ENCODE data around the gene DBX2. TPM values are rescaled to one million over a fixed set of nuclear protein-coding genes. Genes with fewer than 3 reads are reported as not detected.
A peak's percentile ranks its signal among the peaks of the same experiment; 100 is the strongest.
"Not testable (repeated sequence)": the region's sequence is repeated elsewhere in the genome, so short reads cannot be mapped to it uniquely, and the experiment has no call there.

The DBX2 gene
- total RNA-seq, result not detected

GRCh38 chr12:45050751-45051571 lies at the start of gene DBX2:
Gene DBX2 (minus strand): TSS chr12:45051099. CDS start chr12:45050927, 172 bp downstream.
- TF ChIP-seq POLR2A (IDR thresholded peaks at IDR 0.05) (no peak), POLR2AphosphoS5 (IDR thresholded peaks at IDR 0.05) (no peak), EP300 (IDR thresholded peaks at IDR 0.05) (no peak)
- TF ChIP-seq, protein P1, sequence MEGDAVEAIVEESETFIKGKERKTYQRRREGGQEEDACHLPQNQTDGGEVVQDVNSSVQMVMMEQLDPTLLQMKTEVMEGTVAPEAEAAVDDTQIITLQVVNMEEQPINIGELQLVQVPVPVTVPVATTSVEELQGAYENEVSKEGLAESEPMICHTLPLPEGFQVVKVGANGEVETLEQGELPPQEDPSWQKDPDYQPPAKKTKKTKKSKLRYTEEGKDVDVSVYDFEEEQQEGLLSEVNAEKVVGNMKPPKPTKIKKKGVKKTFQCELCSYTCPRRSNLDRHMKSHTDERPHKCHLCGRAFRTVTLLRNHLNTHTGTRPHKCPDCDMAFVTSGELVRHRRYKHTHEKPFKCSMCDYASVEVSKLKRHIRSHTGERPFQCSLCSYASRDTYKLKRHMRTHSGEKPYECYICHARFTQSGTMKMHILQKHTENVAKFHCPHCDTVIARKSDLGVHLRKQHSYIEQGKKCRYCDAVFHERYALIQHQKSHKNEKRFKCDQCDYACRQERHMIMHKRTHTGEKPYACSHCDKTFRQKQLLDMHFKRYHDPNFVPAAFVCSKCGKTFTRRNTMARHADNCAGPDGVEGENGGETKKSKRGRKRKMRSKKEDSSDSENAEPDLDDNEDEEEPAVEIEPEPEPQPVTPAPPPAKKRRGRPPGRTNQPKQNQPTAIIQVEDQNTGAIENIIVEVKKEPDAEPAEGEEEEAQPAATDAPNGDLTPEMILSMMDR (IDR thresholded peaks at IDR 0.05), result no peak
- 0 to 3% methylated on average over 12 to 13 of the region's 77 CpGs for WGBS, 2 donors (ENCODE audit: low coverage in 1 of 2)
- no peaks in the 10 kb centered on the region for H3K36me3 ChIP-seq
- peaks cover 0 to 21% (median 9%) of the 10 kb centered on the region in 3 donors for H3K4me1 ChIP-seq
- H3K27me3 ChIP-seq, result peaks cover 40% of the 10 kb centered on the region
- no peak for ATAC-seq
- no peak within 1 kb of the TSS for H3K27ac ChIP-seq
- H3K9me3 ChIP-seq, result no peaks in the 10 kb centered on the region
- peak within 1 kb of the TSS in 1 of 2 donors; percentile 42 for H3K4me3 ChIP-seq

DNA sequence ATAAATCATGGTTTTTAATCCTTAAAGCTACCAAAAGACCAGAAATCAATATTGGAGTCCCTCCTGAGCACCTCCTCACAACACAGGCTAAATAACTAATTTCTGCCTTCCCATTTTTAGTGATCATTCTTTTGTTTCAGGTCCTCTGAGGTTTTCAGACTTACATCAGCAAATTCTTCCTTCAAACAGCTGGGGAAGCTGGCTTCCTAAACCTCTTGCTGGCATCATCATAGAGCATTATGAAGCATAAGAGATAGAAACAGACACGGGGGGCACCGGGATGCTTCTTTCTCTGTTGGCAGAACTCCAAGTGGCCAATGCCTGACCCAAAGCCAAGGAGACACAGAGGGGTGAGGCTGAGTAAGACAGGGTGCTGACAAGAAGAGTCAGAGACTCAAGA lies 47.9 kb upstream of the DBX2 start:
- Histone ChIP-seq H3K27ac (no peak overlapping the region), H3K36me3 (no peaks in the 10 kb centered on the region), H3K27me3 (no peaks in the 10 kb centered on the region), H3K4me3 (no peak overlapping the region), H3K9me3 (no peaks in the 10 kb centered on the region), H3K4me1 (no peaks in the 10 kb centered on the region)
- ATAC-seq, result no peak
- 42% methylated on average over 2 of the region's 2 CpGs; no CpG with 5 or more reads in 1 of the 2 donors for WGBS, 2 donors (ENCODE audit: low coverage in 1 of 2)
- TF ChIP-seq POLR2A (IDR thresholded peaks at IDR 0.05) (no peak), EP300 (IDR thresholded peaks at IDR 0.05) (no peak), POLR2AphosphoS5 (IDR thresholded peaks at IDR 0.05) (no peak)
- TF ChIP-seq, protein P1 (IDR thresholded peaks at IDR 0.05), result no peak

DNA sequence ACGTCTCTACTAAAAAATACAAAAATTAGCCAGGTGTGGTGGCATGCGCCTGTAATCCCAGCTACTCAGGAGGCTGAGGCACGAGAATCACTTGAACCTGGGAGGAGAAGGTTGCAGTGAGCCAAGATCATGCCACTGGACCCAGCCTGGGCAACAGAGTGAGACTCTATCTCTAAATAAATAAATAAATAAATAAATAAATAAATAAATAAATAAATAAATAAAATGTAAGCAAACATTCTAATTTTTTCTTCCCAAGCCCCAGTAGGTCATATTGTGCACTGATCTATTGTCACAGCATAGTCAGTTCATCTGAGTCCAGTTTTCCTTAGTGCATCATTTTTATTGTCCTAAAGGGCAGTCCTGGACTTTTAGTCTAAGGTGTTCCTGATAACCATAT lies 44.5 kb upstream of the DBX2 start:
- WGBS, 2 donors (ENCODE audit: low coverage in 1 of 2), result 76 to 89% methylated on average over 2 to 3 of the region's 3 CpGs
- not testable (repeated sequence) for H3K9me3 ChIP-seq, ATAC-seq, H3K4me1 ChIP-seq, H3K36me3 ChIP-seq, H3K27ac ChIP-seq, H3K27me3 ChIP-seq, H3K4me3 ChIP-seq

DNA sequence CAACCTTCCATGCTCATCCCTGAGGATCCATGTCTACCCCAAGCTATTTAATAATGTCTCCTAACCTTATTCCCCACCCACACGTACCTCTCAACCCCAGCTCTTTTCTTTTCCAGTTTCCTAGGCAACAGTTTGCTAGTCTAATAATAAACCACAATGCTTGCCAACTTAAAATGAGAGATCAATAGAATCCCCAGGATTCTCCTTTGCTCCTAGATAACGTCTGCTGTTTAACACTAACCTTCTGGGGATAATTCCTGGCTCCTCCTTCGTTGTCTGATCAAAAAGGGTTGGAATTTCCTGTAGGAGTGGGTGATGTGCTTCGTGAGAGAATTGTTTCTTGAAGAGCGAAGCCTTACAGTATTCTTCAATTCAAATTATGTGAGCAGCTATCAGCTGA lies 42.2 kb upstream of the DBX2 start:
- ATAC-seq, result no peak
- H3K4me1 ChIP-seq, result no peaks in the 10 kb centered on the region
- no peaks in the 10 kb centered on the region for H3K9me3 ChIP-seq
- no peak overlapping the region for H3K4me3 ChIP-seq
- no peak for TF ChIP-seq EP300 (IDR thresholded peaks at IDR 0.05)
- TF ChIP-seq, protein P1 (IDR thresholded peaks at IDR 0.05), result no peak
- no peak for TF ChIP-seq POLR2A (IDR thresholded peaks at IDR 0.05)
- no peak for TF ChIP-seq POLR2AphosphoS5 (IDR thresholded peaks at IDR 0.05)
- WGBS, 2 donors (ENCODE audit: low coverage in 1 of 2), result 18 to 38% methylated on average over 3 to 5 of the region's 5 CpGs
- no peak overlapping the region for H3K27ac ChIP-seq
- H3K27me3 ChIP-seq, result no peaks in the 10 kb centered on the region
- no peaks in the 10 kb centered on the region for H3K36me3 ChIP-seq

- Histone ChIP-seq H3K36me3 (no peaks in the 10 kb centered on the region), H3K4me3 (no peak overlapping the region), H3K27me3 (no peaks in the 10 kb centered on the region), H3K4me1 (no peaks in the 10 kb centered on the region), H3K9me3 (peaks cover 0 to 12% (median 0%) of the 10 kb centered on the region in 3 donors), H3K27ac (no peak overlapping the region)
- TF ChIP-seq POLR2AphosphoS5 (IDR thresholded peaks at IDR 0.05), result no peak
- TF ChIP-seq POLR2A (IDR thresholded peaks at IDR 0.05), result no peak
- TF ChIP-seq EP300 (IDR thresholded peaks at IDR 0.05), result no peak
- TF ChIP-seq, protein P1 (IDR thresholded peaks at IDR 0.05), result no peak
- WGBS, 2 donors (ENCODE audit: low coverage in 1 of 2), result 15 to 23% methylated on average over 3 to 4 of the region's 4 CpGs
- no peak for ATAC-seq
These were observed 38.6 kb upstream of the DBX2 start for GRCh38 chr12:45089411-45090075.
